ENCODE measurements around the gene ZNF740.

GRCh38 chr12:53217931-53218307, 37.4 kb downstream of the ZNF740 start:
- no peak for TF ChIP-seq POLR2A (IDR thresholded peaks at IDR 0.05)
- TF ChIP-seq, protein P1, sequence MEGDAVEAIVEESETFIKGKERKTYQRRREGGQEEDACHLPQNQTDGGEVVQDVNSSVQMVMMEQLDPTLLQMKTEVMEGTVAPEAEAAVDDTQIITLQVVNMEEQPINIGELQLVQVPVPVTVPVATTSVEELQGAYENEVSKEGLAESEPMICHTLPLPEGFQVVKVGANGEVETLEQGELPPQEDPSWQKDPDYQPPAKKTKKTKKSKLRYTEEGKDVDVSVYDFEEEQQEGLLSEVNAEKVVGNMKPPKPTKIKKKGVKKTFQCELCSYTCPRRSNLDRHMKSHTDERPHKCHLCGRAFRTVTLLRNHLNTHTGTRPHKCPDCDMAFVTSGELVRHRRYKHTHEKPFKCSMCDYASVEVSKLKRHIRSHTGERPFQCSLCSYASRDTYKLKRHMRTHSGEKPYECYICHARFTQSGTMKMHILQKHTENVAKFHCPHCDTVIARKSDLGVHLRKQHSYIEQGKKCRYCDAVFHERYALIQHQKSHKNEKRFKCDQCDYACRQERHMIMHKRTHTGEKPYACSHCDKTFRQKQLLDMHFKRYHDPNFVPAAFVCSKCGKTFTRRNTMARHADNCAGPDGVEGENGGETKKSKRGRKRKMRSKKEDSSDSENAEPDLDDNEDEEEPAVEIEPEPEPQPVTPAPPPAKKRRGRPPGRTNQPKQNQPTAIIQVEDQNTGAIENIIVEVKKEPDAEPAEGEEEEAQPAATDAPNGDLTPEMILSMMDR (IDR thresholded peaks at IDR 0.05) = no peak

Measured in body of pancreas (tissue), 4 donors.